ENCODE data around the gene TUBB2B.

- TF ChIP-seq EZH2 (IDR thresholded peaks at IDR 0.05) (no peak), CTCF (IDR thresholded peaks at IDR 0.05 in 2 of 3, conservative IDR thresholded peaks at IDR 0.05 in 1 of 3; ENCODE audit: borderline replicate concordance in 1 of 3, insufficient read depth in 1 of 3, low read depth in 2 of 3, low read length in 2 of 3) (no peak), SP1 (IDR thresholded peaks at IDR 0.05; ENCODE audit: low read depth) (no peak), POLR2A (IDR thresholded peaks at IDR 0.05; ENCODE audit: borderline replicate concordance, extremely low read depth, insufficient read depth, insufficient read length) (no peak), YY1 (IDR thresholded peaks at IDR 0.05; ENCODE audit: extremely low read depth, insufficient replicate concordance, low read depth, low read length) (no peak), CEBPB (IDR thresholded peaks at IDR 0.05; ENCODE audit: low read depth) (no peak), RAD21 (IDR thresholded peaks at IDR 0.05; ENCODE audit: low read depth) (no peak), REST (IDR thresholded peaks at IDR 0.05; ENCODE audit: low read depth) (no peak)
Observed at GRCh38 chr6:3231247-3232016, 4.0 kb upstream of the TUBB2B start.

Measured in HCT116 (cell line).